Inflammatory macrophage (primary cell): ENCODE data around the gene DHRS7B.
"Not testable (repeated sequence)": the region's sequence is repeated elsewhere in the genome, so short reads cannot be mapped to it uniquely, and the experiment has no call there.

Experiments
- DNase-seq, 2 donors: peaks; one replicate each; pipeline ENCODE4 v3.0.0-alpha.2; 2020 to 2022
- total RNA-seq, 18 experiments: gene quantifications; one replicate each; lab custom pipeline; 2026; ENCODE audit warnings: mixed read lengths in 6 of 18, inconsistent platforms in 2 of 18; lab: John Stamatoyannopoulos, UW

Gene DHRS7B, protein sequence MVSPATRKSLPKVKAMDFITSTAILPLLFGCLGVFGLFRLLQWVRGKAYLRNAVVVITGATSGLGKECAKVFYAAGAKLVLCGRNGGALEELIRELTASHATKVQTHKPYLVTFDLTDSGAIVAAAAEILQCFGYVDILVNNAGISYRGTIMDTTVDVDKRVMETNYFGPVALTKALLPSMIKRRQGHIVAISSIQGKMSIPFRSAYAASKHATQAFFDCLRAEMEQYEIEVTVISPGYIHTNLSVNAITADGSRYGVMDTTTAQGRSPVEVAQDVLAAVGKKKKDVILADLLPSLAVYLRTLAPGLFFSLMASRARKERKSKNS
- total RNA-seq = 5.2 to 26.7 (median 17.1) reads per million in 18 experiments

DNA sequence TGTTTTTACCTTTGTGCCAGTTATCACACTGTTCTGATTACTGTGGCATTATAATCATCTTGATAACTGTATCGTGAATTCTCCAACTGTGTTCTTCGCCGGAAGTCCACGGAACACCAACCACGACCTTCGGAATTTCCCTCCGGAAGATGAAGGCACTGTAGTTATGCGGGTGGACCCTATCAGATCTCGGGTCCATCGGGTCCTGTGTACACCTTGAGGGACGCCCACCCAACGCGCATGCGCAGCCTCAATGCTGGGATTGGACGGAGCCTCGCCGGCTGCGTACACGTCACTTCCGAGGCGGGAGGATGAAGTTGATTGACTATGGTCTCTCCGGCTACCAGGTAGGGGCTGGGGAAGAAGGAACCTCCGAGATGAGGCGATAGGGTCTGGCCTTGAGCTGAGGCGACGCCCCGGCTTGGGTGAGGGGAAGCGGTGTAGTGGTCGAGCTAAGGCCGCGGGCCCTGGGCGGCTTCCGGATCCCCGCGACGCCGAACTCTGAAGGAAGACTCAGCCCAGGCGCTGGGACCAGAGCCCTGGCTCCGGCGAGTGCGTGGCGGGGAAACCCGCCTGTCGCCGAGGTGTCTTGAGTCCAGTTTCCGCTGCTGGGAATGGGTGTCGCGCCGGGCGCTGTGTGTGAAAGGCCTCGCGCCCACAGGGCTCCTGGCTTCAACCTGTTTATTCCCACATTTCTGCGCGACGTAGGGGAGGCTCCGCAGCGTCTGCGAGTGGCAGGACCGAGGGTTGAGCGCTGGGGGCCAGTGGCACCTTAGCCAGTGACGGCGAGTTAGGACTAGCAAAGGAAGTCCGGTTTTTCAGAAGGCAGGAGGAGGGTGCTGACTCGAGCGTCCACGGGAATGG lies at the start of gene DHRS7B:
TSS of gene DHRS7B (plus strand) at position 320 of the 864 bp plus-strand sequence. CDS start at position 328, 8 bp downstream.
- peak; percentile 95 to 97 for DNase-seq

DNA sequence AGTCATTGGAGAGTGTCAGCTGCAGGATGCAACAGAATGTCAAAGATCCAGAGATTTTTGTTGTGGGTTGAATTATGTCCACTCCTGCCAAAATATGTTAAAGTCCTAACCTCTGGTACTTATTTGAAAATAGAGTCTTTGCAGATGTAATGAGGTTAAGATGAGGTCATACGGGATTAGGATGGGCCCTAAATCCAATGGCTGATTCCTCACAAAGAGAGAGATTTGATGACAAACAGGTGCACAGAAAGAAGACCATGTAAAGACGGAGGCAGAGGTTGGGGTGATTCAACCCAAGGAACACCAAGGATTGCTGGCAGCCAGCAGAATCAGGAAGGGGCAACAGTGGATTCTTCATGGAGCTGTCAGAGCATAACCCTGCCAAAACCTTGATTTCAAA lies 49.5 kb upstream of the DHRS7B start:
- no peak for DNase-seq

DNA sequence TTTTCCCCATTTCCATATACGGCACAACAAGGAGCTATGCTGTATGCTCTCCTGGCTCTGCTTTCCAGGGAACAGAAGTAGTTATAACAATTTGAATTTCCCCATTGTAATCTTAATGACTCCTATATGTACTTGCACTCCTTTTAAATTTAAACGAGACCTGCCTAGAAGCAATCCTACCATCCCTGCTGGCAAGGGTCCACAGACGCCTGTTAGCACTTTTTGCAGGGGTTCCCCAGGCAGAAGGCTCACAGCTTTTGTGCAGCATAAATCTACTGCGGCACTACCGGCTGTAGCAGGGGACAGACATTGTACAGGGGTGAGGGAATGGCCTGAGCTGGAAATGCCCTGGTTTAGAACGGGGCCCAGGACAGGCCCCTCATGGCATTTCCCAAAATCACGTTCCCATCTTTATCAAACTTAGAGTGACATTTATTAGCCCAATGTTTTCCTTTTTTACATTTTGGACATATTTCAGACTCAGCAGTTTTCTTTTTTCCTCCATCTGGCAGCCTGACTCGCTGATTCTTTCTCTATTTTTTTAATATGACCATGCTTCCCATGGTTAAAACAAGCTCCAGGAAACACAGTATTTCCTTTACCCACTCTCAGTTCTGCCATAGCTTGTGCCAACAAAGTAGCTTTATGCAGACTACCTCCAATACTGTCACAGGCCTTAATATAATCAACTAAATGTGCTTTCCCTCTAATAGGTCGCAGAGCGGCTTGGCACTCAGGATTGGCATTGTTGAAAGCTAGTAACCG lies 48.6 kb upstream of the DHRS7B start:
- no peak for DNase-seq

DNA sequence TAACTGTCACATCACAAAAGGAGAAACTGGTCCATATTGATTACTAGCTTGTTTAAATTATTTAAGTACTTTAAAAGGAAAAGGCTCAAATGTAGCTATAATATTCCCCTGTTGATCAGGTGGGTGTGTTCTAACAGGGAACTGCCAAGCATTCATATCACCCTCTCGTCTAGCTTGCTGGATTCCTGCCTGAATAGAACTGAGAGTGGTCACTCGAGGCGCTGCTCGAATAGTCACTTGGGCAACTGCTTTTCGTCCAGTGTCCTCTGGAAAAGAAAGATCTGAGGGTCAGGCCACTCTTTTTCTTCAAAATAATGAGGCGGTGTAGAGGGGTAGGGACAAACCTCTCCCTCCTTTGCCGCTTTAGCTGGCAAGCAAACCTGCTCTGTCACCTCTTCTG lies 47.6 kb upstream of the DHRS7B start:
- no peak for DNase-seq

DNA sequence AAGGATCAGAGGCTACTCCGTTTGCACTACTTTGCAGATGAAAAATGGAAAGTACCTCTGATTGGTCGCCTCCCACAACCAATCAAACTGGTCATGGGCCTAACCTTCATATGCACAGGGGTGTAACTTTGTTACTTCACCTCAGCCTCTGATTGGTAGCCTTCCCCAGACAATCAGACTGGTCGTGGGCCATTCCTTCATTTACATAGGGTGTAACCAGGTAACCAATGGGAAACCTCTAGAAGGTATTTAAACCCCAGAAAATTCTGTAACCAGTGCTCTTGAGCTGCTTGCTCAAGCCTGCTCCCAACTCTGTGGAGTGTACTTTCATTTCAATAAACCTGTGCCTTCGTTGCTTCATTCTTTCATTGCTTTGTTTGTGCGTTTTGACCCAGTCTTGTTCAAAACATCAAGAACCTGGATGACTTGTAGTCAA lies 44.7 kb upstream of the DHRS7B start:
- no peak for DNase-seq

DNA sequence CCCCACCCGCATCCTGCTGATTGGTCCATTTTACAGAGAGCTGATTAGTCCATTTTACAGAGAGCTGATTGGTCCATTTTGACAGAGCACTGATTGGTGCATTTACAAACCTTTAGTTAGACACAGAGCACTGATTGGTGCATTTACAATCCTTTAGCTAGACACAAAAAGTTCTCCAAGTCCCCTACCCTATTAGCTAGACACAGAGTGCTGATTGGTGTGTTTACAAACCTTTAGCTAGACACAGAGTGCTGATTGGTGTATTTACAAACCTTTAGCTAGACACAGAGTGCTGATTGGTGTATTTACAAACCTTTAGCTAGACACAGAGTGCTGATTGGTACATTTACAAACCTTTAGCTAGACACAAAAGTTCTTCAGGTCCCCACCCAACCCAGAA lies 41.5 kb upstream of the DHRS7B start:
- not testable (repeated sequence) for DNase-seq

DNA sequence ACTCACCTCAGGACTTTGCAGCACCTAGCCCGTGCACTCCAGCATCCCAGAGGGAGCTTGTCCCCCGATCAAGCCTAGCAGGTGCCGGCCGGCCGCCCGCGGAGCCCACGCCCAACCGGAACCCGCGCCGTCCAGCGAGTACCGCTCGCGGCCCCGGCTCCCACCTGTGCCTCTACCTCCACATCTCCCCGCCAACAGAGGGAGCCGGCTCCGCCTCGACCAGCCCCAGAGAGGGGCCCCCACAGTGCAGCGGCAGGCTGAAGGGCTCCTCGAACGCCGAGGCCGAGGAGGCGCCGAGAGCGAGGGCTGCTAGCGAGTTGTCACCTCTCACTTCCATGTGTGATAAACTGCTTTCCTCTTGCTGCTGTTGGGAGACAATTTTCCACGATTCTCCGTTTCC lies 41.1 kb upstream of the DHRS7B start:
- DNase-seq = no peak

DNA sequence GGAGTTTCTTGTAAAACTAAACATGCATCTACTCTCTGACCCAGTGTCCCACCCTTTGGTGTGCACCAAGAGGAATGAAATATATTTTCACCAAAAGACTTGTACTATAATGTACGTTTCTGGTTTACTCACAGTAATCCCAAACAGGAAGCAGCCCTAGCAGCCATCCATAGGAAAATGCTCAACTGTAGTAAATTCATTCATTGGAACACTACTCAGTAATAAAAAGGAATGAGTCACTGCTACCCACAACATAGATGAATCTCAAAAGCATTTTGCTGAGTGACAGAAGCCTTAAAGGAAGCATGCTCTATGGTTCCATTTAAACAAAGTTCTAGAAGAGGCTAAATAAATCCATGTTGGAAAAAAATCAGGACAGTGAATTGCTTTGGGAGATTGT lies 37.6 kb upstream of the DHRS7B start:
- DNase-seq = no peak

DNA sequence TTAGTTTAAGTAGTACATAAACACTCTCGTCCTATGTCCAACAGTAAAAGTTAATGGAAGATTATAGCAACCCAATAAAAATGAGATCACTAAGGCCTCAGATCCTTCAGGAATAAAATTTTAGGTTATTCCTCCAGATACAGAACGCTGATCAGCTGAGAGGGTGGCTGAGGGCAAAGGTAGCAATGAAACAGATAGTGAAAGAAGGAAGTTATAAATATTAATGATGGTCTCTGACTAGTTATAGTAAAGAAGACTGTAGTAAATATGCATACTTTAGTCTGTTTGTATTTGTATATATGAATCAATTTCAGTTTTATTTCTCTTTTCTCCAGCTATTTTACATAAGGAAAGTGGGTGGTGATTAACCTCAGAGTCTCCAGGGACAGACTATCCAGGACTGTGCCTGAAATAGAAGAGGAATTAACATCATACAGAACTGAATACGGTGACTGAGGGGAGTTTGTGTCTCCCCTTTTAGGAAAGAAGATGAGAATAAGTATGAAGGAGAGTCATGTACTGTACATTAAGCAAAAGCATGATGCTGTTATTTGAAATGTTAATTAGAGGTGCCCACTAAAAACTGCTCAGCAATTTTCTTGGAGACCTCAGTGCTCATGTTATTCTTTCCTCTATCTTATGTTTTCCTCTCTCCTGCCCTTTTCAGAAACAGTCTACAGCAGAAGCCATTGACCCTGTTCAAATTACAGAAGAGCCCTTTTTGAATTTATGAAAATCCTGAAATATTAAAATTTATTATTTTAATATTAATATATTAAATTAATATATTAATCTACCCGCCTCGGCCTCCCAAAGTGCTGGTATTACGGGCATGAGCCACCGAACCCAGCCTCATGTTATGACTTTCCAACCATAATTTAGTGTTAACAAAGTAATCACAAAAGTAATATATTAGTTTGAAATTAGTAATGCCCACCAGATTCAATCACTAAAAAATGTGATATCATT lies 36.5 kb upstream of the DHRS7B start:
- DNase-seq = no peak

DNA sequence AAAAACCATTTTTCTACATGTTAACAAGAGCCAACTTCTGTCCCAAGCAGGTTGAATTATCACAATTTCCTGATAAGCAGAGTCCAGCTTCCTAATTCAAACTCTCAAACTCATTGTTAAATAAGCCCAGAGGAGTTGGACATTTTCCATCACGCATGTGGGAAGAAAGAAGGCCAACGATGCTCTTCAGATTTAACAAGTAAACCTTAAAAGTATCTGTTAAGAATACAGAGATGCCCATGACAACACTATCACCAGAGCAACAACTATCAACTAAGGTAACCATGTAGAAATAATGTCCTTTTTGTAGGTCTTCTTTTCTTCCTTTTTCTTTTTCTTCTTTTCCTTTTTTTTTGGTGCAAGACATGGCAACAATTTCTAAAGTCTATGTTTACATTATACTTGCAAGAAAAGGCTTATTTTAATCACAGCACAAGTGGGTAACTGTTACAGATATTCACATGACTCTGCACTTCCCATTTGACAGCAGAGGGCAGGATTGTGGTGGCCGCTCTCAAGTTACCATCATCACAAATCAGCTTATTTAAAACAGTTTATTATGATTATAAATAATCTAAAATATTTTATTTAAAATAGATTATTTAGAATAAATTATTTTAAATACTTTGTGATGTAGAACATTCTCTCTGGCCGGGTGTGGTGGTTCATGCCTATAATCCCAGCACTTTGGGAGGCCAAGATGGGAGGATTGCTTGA lies 35.7 kb upstream of the DHRS7B start:
- DNase-seq = peak; percentile 42 to 56

DNA sequence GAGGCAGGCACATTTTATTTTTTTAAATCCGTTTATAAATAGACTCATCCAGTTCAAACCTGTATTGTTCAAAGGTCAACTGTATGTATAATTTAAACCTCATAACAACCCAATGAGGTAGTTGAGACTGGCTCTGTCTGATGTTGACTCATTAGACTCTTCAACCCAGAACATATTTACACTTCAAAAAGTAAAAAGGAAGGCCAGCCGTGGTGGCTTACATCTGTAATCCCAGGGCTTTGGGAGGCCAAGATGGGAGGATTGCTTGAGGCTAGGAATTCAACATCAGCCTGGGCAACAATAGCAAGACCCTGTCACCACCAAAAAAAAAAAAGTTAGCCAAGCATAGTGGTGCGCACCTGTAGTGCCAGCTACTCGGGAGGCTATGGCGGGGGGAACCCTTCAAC lies 32.5 kb upstream of the DHRS7B start:
- no peak for DNase-seq

DNA sequence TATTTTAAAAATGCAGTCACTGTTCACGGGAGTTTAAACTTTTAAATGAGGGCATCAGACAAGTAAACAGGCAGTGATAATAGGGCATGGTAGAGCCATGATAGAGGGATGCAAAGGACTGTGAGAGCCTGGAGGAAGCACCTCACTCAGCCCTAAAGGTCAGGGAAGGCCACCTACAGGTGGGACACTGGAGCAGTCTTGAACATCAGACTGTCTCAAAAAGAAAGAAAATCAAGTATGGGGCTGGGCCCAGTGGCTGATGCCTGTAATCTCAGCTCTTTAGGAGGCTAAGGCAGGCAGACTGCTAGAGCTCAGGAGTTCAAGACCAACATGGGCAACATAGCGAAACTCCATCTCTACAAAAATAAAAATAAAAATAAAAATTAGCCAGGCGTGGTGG lies 31.0 kb upstream of the DHRS7B start:
- DNase-seq = no peak

DNA sequence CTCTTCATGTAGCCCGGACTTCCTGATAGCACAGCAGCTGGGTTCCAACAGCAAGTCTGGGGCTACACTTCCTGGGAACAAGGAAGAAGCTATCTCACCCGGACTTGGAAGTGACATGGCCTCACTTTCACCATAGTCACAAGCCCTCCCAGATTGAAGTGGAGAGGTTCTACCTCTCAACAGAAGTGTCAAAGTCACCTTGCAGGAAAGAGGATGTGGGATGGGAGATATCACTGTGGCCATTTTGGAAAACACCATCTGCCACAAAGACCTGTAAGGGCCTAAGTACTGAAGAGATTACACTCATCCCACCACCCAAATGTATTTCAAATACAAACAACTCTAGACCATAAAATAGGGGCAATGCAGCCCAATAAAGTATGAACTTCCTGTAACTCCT lies 29.9 kb upstream of the DHRS7B start:
- DNase-seq = no peak

DNA sequence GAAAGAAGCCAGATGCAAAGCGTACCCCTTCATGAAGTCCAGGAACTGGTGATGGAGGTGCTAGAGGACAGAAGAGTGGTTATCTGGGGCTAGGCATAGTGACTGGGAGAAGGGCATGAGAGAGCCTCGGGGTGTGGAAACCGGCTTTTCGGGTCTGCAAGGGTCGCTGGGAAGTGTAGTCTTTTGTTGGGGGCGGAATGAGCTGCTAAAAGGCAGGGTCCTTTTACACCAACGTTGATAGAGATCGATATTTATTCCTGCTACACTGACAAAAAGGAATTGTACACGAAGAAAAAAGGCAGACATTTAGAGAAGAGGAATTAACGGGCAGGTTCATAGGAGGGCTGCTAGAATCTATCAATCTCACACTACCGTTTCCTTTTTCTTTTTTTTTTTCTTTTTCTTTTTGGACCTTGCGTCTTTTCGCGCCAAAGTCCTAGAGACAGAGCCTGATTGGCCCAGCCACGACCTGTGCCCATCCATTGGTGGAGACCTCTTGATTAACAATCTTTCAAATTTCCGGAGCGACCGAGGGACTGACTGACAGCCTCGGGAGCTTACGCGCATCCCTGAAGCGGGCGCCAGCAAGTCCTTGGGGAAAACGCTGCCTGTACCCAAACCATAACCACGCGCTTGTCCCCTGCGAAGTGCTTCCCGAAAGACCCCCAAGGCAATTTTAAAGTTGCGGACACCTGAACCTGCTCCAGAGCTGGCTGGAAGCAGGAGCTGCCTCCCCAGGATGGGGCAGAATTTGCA lies 27.7 kb upstream of the DHRS7B start:
- DNase-seq = peak; percentile 40 to 55

DNA sequence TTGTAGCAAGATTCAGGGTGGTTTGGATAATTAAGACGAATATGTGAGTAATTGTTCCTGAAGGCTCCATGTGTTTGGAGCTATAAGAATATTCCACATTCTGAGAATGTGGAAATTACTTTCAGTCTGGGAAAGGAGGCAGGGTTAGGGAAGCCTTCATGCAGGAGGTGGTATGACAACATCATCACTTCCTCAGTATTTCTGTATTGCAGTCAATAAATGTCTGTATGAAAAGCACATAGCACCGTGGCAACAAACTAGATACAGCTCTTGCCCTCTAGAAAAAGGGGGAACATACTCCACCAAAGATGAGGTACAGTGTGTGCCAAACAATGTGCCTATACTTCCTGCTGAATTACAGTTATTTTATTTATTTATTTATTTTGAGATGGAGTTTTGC lies 26.1 kb upstream of the DHRS7B start:
- DNase-seq = peak; percentile 45 to 65

DNA sequence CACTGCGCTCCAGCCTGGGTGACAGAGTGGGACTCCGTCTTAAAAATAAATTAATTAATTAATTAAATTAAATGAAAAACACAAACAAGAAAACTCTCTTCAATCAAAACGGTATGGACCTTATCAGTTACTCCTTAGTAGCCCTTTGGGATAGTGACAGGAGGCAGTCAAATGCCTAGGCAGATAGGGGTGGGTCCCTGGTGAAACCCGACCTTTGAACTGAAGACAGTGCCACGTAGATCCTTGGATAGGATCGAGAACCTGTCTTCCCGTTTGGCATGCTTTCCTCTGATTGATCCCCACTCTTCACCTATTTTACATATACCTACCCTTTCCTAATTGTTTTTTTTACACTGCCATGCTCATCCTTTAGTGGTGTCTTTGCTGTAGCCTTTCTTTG lies 22.2 kb upstream of the DHRS7B start:
- no peak for DNase-seq

DNA sequence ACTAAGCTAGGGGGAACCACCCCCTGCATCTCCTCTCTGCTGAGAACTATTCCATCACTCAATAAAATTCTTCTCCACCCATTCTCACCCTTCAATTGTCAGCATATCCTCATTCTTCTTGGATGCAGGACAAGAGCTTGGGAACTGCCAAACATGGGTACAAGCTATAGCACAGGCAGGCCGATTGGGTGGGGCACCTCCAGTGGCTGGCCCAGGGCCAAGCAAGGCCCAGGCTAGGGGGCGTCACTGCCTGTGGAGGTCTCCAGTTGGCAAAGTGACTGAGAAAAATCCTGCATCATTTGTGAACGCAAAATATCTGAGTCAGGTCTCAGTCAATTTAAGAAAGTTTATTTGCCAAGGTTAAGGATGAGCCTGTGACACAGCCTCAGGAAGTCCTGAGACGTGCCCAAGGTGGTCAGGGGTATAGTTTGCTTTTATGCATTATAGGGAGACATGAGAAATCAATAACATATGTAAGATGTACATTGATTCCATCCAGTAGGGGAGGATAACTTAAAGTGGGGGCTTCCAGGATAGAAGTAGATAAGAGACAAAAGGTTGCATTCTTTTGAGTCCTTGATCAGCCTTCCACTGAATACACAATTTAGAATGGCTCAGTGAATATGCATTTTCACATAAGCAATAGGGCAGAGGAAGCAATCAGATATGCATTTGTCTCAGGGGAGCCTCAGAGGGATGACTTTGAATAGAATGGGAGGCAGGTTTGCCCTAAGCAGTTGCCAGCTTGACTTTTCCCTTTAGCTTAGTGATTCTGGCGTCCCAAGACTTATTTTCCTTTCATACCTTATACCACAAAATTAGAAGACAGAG lies 21.5 kb upstream of the DHRS7B start:
- DNase-seq = no peak

DNA sequence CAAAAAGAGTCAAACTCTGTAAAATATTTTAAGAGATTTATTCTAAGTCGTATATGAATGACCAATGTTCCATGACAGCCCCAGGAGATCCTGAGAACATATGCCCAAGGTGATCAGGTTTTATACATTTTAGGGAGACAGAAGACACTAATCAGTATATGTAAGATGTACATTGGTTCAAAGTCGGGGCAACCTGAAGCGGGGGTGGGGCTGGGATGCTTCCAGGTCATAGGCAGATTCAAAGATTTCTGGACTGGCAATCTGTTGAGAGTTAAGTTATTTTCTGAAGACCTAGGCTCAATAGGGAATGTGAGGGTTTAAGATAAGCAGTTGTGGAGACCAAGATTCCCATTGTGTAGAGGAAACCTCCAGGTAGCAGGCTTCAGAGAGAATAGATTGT lies 20.4 kb upstream of the DHRS7B start:
- DNase-seq = no peak

DNA sequence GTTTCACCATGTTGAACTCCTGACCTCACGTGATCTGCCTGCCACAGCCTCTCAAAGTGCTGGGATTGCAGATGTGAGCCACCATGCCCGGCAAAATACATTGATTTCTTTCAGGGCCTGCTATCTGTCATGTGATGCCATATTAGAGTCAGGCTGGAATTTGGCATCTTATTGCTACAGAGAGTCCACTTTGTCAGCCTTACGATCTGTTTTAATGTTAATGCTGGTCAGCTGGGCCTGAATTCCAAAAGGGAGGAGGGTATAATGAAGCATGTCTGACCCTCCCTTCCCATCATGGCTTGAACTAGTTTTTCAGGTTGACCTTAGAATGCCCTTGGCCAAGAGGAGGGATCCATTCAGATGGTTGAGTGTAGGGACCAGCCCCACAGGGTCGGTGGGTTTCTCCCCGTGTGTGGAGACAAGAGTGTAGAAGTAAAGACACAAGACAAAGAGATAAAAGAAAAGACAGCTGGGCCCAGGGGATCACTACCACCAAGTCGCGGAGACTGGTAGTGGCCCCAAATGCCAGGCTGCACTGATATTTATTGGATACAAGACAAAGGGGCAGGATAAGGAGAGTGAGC lies 19.6 kb upstream of the DHRS7B start:
- DNase-seq = not testable (repeated sequence)
